H1 (cell line): ENCODE measurements around the gene C14orf119. TPM values are rescaled to one million over a fixed set of nuclear protein-coding genes. Genes with fewer than 3 reads are reported as not detected.

ENCODE experiments used
- CTCF ChIA-PET: fragments of 300-600 bp; sonication (Branson Sonifier 250); formaldehyde crosslinking; loops from one replicate; lab custom pipeline; 2021; ENCODE audit not compliant: partially characterized antibody; lab: Charles Lee
- POLR2A ChIA-PET: fragments of 300-600 bp; sonication (Branson Sonifier 250); formaldehyde crosslinking; loops from one replicate; lab custom pipeline; 2021; ENCODE audit warnings: inconsistent platforms; ENCODE audit not compliant: partially characterized antibody; lab: Charles Lee
- DNase-seq, 2 experiments: peaks; one replicate each; pipeline versions ENCODE4 v3.0.0 to v3.0.0-alpha.2; 2010 to 2022; ENCODE audit warnings: low spot score in 2 of 2, low read depth in 1 of 2, mixed read lengths in 1 of 2
- FAIRE-seq: peaks from 2 replicates; lab custom pipeline; 2011; peaks lifted over from hg19 to GRCh38; lab: Jason Lieb, UNC
- H2AFZ ChIP-seq: 2 replicates; pipeline ENCODE4 v1.8.1; 2012; ENCODE audit warnings: low read length, inconsistent platforms
- H2AK5ac ChIP-seq: 2 replicates; pipeline ENCODE4 v1.6.1; 2013; ENCODE audit warnings: low read depth, low read length
- H2BK120ac ChIP-seq: replicated peaks from 2 replicates; pipeline ENCODE3; 2013; ENCODE audit warnings: low read depth, low read length, inconsistent platforms
- H2BK12ac ChIP-seq: 2 replicates; pipeline ENCODE4 v1.6.1; 2013; ENCODE audit warnings: low read depth, low read length
- H2BK15ac ChIP-seq: 2 replicates; pipeline ENCODE4 v1.6.1; 2013; ENCODE audit warnings: low read length
- H2BK20ac ChIP-seq: 2 replicates; pipeline ENCODE4 v1.6.1; 2013; ENCODE audit warnings: low read length
- H2BK5ac ChIP-seq: 2 replicates; pipeline ENCODE4 v1.6.1; 2013; ENCODE audit warnings: low read depth, low read length
- H3K14ac ChIP-seq: 2 replicates; pipeline ENCODE4 v1.6.1; 2013; ENCODE audit warnings: inconsistent platforms; ENCODE audit not compliant: insufficient read length
- H3K18ac ChIP-seq: 2 replicates; pipeline ENCODE4 v1.6.1; 2013; ENCODE audit warnings: low read length; ENCODE audit errors: extremely low read depth
- H3K23ac ChIP-seq: 2 replicates; pipeline ENCODE4 v1.6.1; 2013; ENCODE audit warnings: inconsistent platforms; ENCODE audit not compliant: insufficient read length
- H3K23me2 ChIP-seq: 2 replicates; pipeline ENCODE4 v1.6.1; 2013; ENCODE audit warnings: low read depth, low read length
- H3K27ac ChIP-seq: 2 replicates; pipeline ENCODE4 v1.6.1; 2011; ENCODE audit warnings: low read depth, low read length, inconsistent platforms
- H3K27me3 ChIP-seq, 4 experiments: replicated peaks in 1 of 4; 1 replicate in 1 of 4; 2 replicates in 3 of 4; pipeline versions ENCODE4 v1.6.1 to v1.8.1; 2011 to 2013; ENCODE audit warnings: low read length in 3 of 4, mild to moderate bottlenecking in 3 of 4, inconsistent platforms in 2 of 4, mixed read lengths in 2 of 4, moderate library complexity in 1 of 4; ENCODE audit not compliant: control insufficient read depth in 3 of 4, insufficient read depth in 3 of 4; ENCODE audit errors: extremely low read depth in 1 of 4
- H3K36me3 ChIP-seq, 4 experiments: 2 replicates each; pipeline versions ENCODE4 v1.6.1 to v1.8.1; 2011 to 2013; ENCODE audit warnings: mild to moderate bottlenecking in 4 of 4, low read length in 3 of 4, moderate library complexity in 2 of 4, control low read depth in 1 of 4, inconsistent platforms in 1 of 4; ENCODE audit not compliant: insufficient read depth in 4 of 4, control insufficient read depth in 2 of 4
- H3K4ac ChIP-seq: replicated peaks from 2 replicates; pipeline ENCODE3; 2013; ENCODE audit warnings: low read length, low read depth, mixed read lengths, inconsistent platforms; ENCODE audit not compliant: insufficient read length
- H3K4me1 ChIP-seq, 4 experiments: replicated peaks in 1 of 4; 1 replicate in 1 of 4; 2 replicates in 3 of 4; pipeline versions ENCODE4 v1.6.1 to v1.8.1; 2011 to 2013; ENCODE audit warnings: low read length in 3 of 4, inconsistent platforms in 2 of 4, mixed read lengths in 1 of 4; ENCODE audit not compliant: insufficient read depth in 4 of 4, control insufficient read depth in 3 of 4
- H3K4me2 ChIP-seq, 2 experiments: 2 replicates each; pipeline versions ENCODE4 v1.6.1 to v1.8.1; 2011 to 2013; ENCODE audit warnings: low read depth in 2 of 2, low read length in 2 of 2, control low read depth in 1 of 2, inconsistent platforms in 1 of 2, mild to moderate bottlenecking in 1 of 2; ENCODE audit not compliant: insufficient read depth in 1 of 2
- H3K4me3 ChIP-seq, 4 experiments: fragments of 200-600, 300-600 bp in 1 of 4; sonication (generic), shearing (Covaris generic), sonication (Bioruptor Twin) in 1 of 4; 2 replicates each; pipeline versions ENCODE4 v1.5.1 to v1.8.1; 2011 to 2016; ENCODE audit warnings: low read length in 4 of 4, low read depth in 3 of 4, control low read depth in 2 of 4, inconsistent platforms in 2 of 4, mild to moderate bottlenecking in 2 of 4, mixed read lengths in 1 of 4, moderate library complexity in 1 of 4; ENCODE audit not compliant: insufficient read depth in 2 of 4; ENCODE audit errors: extremely low read depth in 1 of 4
- H3K56ac ChIP-seq: replicated peaks from 2 replicates; pipeline ENCODE3; 2013; ENCODE audit warnings: low read depth, mild to moderate bottlenecking, mixed read lengths, low read length, inconsistent platforms; ENCODE audit not compliant: insufficient read length
- H3K79me1 ChIP-seq: 2 replicates; pipeline ENCODE4 v1.6.1; 2013; ENCODE audit warnings: low read depth, low read length, control low read depth
- H3K79me2 ChIP-seq, 2 experiments: 2 replicates each; pipeline versions ENCODE4 v1.6.1 to v1.8.1; 2012 to 2013; ENCODE audit warnings: low read length in 2 of 2, mild to moderate bottlenecking in 2 of 2, inconsistent platforms in 1 of 2; ENCODE audit not compliant: insufficient read depth in 2 of 2, control insufficient read depth in 1 of 2
- H3K9ac ChIP-seq, 4 experiments: replicated peaks in 1 of 4; 1 replicate in 1 of 4; 2 replicates in 3 of 4; pipeline versions ENCODE4 v1.6.1 to v1.8.1; 2011 to 2013; ENCODE audit warnings: low read depth in 3 of 4, low read length in 3 of 4, control low read depth in 2 of 4, mild to moderate bottlenecking in 2 of 4, moderate library complexity in 2 of 4, inconsistent platforms in 1 of 4; ENCODE audit errors: extremely low read depth in 1 of 4
- H3K9me3 ChIP-seq, 2 experiments: 2 replicates each; pipeline versions ENCODE4 v1.6.1 to v1.8.1; 2012 to 2013; ENCODE audit warnings: mild to moderate bottlenecking in 2 of 2, moderate library complexity in 2 of 2, control low read depth in 1 of 2, inconsistent platforms in 1 of 2, low read depth in 1 of 2, low read length in 1 of 2, mixed read lengths in 1 of 2; ENCODE audit not compliant: insufficient read depth in 2 of 2
- H4K20me1 ChIP-seq, 2 experiments: replicated peaks in 1 of 2; 2 replicates each; pipeline versions ENCODE3 to v1.8.1; 2011 to 2013; ENCODE audit warnings: inconsistent platforms in 2 of 2, low read length in 2 of 2, mild to moderate bottlenecking in 1 of 2; ENCODE audit not compliant: insufficient read depth in 2 of 2, control insufficient read depth in 1 of 2
- H4K5ac ChIP-seq: 2 replicates; pipeline ENCODE4 v1.6.1; 2013; ENCODE audit warnings: low read length, low read depth, mixed read lengths, inconsistent platforms; ENCODE audit not compliant: insufficient read length
- H4K8ac ChIP-seq: 2 replicates; pipeline ENCODE4 v1.8.0; 2013; ENCODE audit warnings: mild to moderate bottlenecking, moderate library complexity, low read length, inconsistent platforms; ENCODE audit not compliant: insufficient read depth; ENCODE audit errors: extremely low read depth
- H4K91ac ChIP-seq: replicated peaks from 2 replicates; pipeline ENCODE3; 2013; ENCODE audit warnings: low read length, mixed read lengths, inconsistent platforms; ENCODE audit not compliant: insufficient read length
- MAFK ChIP-seq: IDR thresholded peaks from 2 replicates; pipeline ENCODE4 v1.6.1; 2012; ENCODE audit warnings: low read depth, mild to moderate bottlenecking, improper control_type of control experiment, low read length
- RFX5 ChIP-seq: IDR thresholded peaks from 2 replicates; pipeline ENCODE4 v1.6.1; 2011; ENCODE audit warnings: low read depth, low read length, improper control_type of control experiment, borderline replicate concordance
- WGBS, 2 experiments: shearing (Covaris generic) in 1 of 2; methylation state at CpG; one replicate each; pipeline versions ENCODE4 v1.1.6 to v1.1.7; 2013 to 2015; ENCODE audit warnings: low lambda C conversion rate in 2 of 2, mixed read lengths in 2 of 2, inconsistent platforms in 1 of 2, low coverage in 1 of 2, missing lambda C conversion rate in 1 of 2; ENCODE audit not compliant: insufficient replicate concordance in 2 of 2, insufficient coverage in 1 of 2, insufficient read length in 1 of 2; ENCODE audit errors: extremely low coverage in 1 of 2, missing lambda C conversion rate in 1 of 2; 5-methylcytosine and 5-hydroxymethylcytosine counted together
- polyA plus RNA-seq, 7 experiments: library from polyadenylated mRNA; depleted of rRNA in 3 of 7; stranded (reverse) in 5 of 7; unstranded in 2 of 7; fragments of >200 nt in 5 of 7; fragments of 200-250 nt in 2 of 7; gene quantifications; 1 replicate in 5 of 7; 2 replicates in 1 of 7; 4 replicates in 1 of 7; pipeline versions ENCODE4 v1.2.1 to v1.2.3, GENCODE V29; 2011 to 2013; ENCODE audit warnings: missing spikeins in 2 of 7, mixed read lengths in 2 of 7
- total RNA-seq: library from RNA; stranded (reverse); fragmentation: NEBNext Ultra II Directional; extraction: Animal tissue kit (Norgen Biotek cat#: 25700); gene quantifications from 2 replicates; pipeline ENCODE4 v1.2.1, GENCODE V29; 2021

The C14orf119 gene
- total and polyA plus RNA-seq, 2 of the 8 experiments (the other 6 are each of a cell fraction or from before 2014, with no cell fraction given), result 78.1 to 94.0 TPM

GRCh38 chr14:23125933-23126524 is 30.7 kb downstream of the C14orf119 start:
- Histone ChIP-seq H3K9ac (no peak overlapping the region), H3K36me3 (peaks cover 13 to 43% (median 21%) of the 10 kb centered on the region in 4 experiments), H2AFZ (no peak overlapping the region), H3K27me3 (no peaks in the 10 kb centered on the region), H2BK5ac (no peak overlapping the region), H2BK12ac (no peak overlapping the region), H3K79me2 (no peaks in the 10 kb centered on the region), H3K14ac (no peak overlapping the region), H3K4ac (no peak overlapping the region), H4K5ac (no peak overlapping the region), H3K23ac (no peak overlapping the region), H3K4me3 (no peak overlapping the region), H3K4me1 (peaks cover 0 to 11% (median 4%) of the 10 kb centered on the region in 4 experiments; a peak in 5 of 7 replicates), H3K27ac (no peak overlapping the region), H3K4me2 (no peak overlapping the region), H2BK15ac (no peak overlapping the region), H2BK20ac (no peak overlapping the region), H2AK5ac (no peak overlapping the region), H3K56ac (no peak overlapping the region), H3K23me2 (no peaks in the 10 kb centered on the region), H2BK120ac (no peak overlapping the region), H3K79me1 (no peaks in the 10 kb centered on the region), H3K9me3 (no peaks in the 10 kb centered on the region), H4K8ac (no peak overlapping the region), H4K91ac (no peak overlapping the region), H3K18ac (no peak overlapping the region), H4K20me1 (peaks cover 0 to 2% of the 10 kb centered on the region in 2 experiments)
- TF ChIP-seq RFX5 (no peak), MAFK (no peak)
- CTCF ChIA-PET, result interaction anchor here (1.0 to 11.8 kb wide), 5 partner anchors 44 to 168 kb away, joined by 3 to 290 read pairs (median 4); partner anchors contain the start of gene SLC7A8
- DNase-seq, result no peak
- POLR2A ChIA-PET, result interaction anchor here (0.6 to 3.1 kb wide), 7 partner anchors 12 to 340 kb away, joined by 3 to 9 read pairs (median 4); partner anchors contain the start of genes ACIN1 and C14orf119
- WGBS, 2 experiments, result 63% methylated on average over 9 of the region's 9 CpGs; no CpG with 5 or more reads in 1 of the 2 experiments
- FAIRE-seq, result no peak
